BLaER1 treated with 17β-estradiol and CSF1 and Interleukin-3, amounts not matched to agents 10 nM and 100 nM (cell line): ENCODE data around the gene ATRN.
A peak's percentile ranks its signal among the peaks of the same experiment; 100 is the strongest.
"Not testable (repeated sequence)": the region's sequence is repeated elsewhere in the genome, so short reads cannot be mapped to it uniquely, and the experiment has no call there.

Experiments
- H3K27ac ChIP-seq, 11 experiments: shearing (Covaris generic); formaldehyde crosslinking; 2 replicates each; pipeline ENCODE4 v1.8.1; 2022
- H3K27me3 ChIP-seq, 11 experiments: shearing (Covaris generic); formaldehyde crosslinking; 2 replicates each; pipeline ENCODE4 v1.8.1; 2022
- H3K36me3 ChIP-seq, 11 experiments: shearing (Covaris generic); formaldehyde crosslinking; 2 replicates each; pipeline ENCODE4 v1.8.1; 2022
- H3K4me1 ChIP-seq, 10 experiments: shearing (Covaris generic); formaldehyde crosslinking; 2 replicates each; pipeline ENCODE4 v1.8.1; 2022
- H3K4me2 ChIP-seq, 11 experiments: shearing (Covaris generic); formaldehyde crosslinking; 2 replicates each; pipeline ENCODE4 v1.8.1; 2022
- H3K4me3 ChIP-seq, 10 experiments: shearing (Covaris generic); formaldehyde crosslinking; 2 replicates each; pipeline ENCODE4 v1.8.1; 2022
- H3K9ac ChIP-seq, 11 experiments: shearing (Covaris generic); formaldehyde crosslinking; 2 replicates each; pipeline ENCODE4 v1.8.1; 2022
- H3K9me3 ChIP-seq, 11 experiments: shearing (Covaris generic); formaldehyde crosslinking; replicated peaks in 1 of 11; 2 replicates each; pipeline ENCODE4 v1.8.1; 2022
- H4K20me1 ChIP-seq, 11 experiments: shearing (Covaris generic); formaldehyde crosslinking; 2 replicates each; pipeline ENCODE4 v1.8.1; 2022
- Cebpa-rat ChIP-seq, 11 experiments: shearing (Covaris generic); IDR thresholded peaks; 2 replicates each; pipeline ENCODE4 v1.8.1; 2022

The ATRN gene

DNA sequence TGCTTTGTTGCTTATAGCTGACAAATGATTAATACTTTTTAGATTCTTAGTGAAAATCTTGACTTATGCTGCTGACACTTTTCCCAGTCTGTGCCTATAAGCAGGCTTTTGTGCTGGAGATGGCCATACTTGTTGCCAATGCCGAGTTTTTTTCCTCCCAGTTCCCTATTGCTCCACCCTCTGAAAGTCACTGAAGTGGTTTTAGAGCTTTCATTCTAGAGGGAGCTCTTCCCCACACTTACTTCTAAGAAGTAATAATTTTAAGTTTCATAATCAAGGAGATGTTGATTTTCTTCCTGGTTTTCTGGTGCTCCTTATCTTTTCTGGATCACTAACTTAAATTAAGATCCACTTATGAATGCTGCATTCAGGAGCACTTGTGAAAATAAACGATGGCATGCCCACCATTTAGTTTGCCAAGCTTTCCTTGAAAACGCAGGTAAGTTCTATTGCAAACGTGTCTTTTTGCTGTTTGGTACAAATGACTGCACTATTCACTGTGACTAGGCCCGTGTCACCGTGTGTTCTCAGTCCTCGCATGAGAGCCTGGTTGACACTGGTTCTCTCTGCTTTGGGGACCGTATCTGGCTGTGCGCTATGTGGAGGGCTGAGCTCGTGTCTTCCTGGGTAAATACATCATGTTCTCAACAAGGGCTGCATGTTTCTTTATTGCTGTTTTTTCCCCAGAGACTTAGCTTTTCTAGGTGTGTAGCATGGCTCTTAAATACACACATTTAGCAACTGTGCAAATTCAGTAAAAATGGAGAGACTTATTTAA lies 142.2 kb downstream of the ATRN start:
- H3K36me3 ChIP-seq = peaks cover 6 to 58% (median 15%) of the 10 kb centered on the region in 11 experiments; a peak in 12 of 22 replicates
- peaks cover 33 to 57% (median 49%) of the 10 kb centered on the region in 10 experiments for H3K4me1 ChIP-seq
- no peaks in the 10 kb centered on the region for H4K20me1 ChIP-seq
- no peaks in the 10 kb centered on the region for H3K27me3 ChIP-seq
- peak overlapping the region; percentile 28 to 88 (median 68) for H3K4me2 ChIP-seq
- H3K9ac ChIP-seq = peak overlapping the region in 1 of 11 experiments; percentile 18; a peak in 1 of 22 replicates
- H3K9me3 ChIP-seq = no peaks in the 10 kb centered on the region
- TF ChIP-seq Cebpa-rat (IDR thresholded peaks at IDR 0.05) = no peak
- H3K4me3 ChIP-seq = no peak overlapping the region
- H3K27ac ChIP-seq = peak overlapping the region in 6 of 11 experiments; percentile 1 to 56 (median 32); a peak in 6 of 22 replicates

DNA sequence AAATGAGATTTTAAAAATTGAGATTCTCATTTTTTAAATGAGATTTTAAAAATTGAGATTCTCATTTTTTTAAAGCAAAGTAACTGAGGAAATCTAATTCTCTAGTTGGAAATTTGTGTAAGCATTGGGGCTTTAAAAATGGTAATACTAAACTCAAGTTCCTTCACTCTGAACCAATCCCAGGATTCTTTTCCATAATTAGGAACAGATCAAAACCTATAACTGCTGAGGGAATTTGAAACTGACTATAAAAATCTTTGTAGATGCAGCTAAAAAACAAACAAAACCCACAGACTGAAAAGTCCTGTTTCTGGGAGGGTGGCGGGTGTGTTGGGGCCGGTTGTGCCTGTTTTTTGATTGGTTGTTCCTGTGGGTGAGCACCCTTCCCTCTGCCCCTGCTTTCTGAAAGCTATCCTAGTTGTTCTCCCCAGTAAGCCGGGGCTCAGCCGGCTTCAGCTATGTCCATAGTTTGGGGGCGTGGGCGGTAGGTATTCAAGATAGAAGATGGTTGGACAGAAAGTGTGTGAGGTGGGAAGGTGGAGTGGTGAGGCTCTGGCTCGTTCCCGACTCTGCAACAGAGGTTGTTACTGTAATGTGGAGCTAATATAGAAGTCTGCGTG lies 143.1 kb downstream of the ATRN start:
- Histone ChIP-seq H3K9me3 (no peaks in the 10 kb centered on the region), H3K27me3 (no peaks in the 10 kb centered on the region), H3K27ac (peak overlapping the region in 9 of 11 experiments; percentile 33 to 83 (median 68); a peak in 17 of 22 replicates), H3K9ac (peak overlapping the region; percentile 32 to 77 (median 56); a peak in 20 of 22 replicates), H3K4me3 (peak overlapping the region in 8 of 10 experiments; percentile 1 to 42 (median 19); a peak in 10 of 20 replicates), H3K36me3 (peaks cover 0 to 57% (median 15%) of the 10 kb centered on the region in 11 experiments; a peak in 13 of 22 replicates), H3K4me1 (peaks cover 33 to 59% (median 51%) of the 10 kb centered on the region in 10 experiments), H4K20me1 (no peaks in the 10 kb centered on the region), H3K4me2 (peak overlapping the region; percentile 75 to 92 (median 84))
- no peak for TF ChIP-seq Cebpa-rat (IDR thresholded peaks at IDR 0.05)

DNA sequence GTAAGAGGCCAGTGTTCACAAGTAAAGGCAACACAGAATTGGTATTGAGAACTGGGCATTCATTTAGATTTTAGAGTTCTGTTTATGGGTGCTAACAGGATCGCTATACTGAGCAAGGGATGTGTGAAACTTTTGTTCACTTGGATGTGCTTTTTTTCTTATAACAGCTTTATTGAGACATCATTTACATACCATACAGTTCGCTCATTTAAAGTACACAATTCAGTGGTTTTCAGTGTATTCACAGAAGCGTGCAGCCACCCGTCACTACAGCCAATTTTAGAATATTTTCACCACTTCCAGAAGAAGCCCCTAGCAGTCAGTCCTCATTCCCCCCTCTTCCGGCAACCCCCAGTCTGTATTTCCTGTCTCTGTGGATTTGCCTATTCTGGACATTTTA lies 143.6 kb downstream of the ATRN start:
- H3K4me2 ChIP-seq = peak overlapping the region; percentile 75 to 92 (median 84)
- H3K27ac ChIP-seq = peak overlapping the region in 9 of 11 experiments; percentile 33 to 83 (median 68); a peak in 17 of 22 replicates
- H3K36me3 ChIP-seq = peaks cover 0 to 56% (median 15%) of the 10 kb centered on the region in 11 experiments; a peak in 13 of 22 replicates
- no peak for TF ChIP-seq Cebpa-rat (IDR thresholded peaks at IDR 0.05)
- H4K20me1 ChIP-seq = no peaks in the 10 kb centered on the region
- H3K4me3 ChIP-seq = peak overlapping the region in 8 of 10 experiments; percentile 1 to 42 (median 19); a peak in 9 of 20 replicates
- H3K27me3 ChIP-seq = no peaks in the 10 kb centered on the region
- H3K4me1 ChIP-seq = peaks cover 33 to 59% (median 51%) of the 10 kb centered on the region in 10 experiments
- H3K9ac ChIP-seq = peak overlapping the region; percentile 32 to 77 (median 56); a peak in 18 of 22 replicates
- H3K9me3 ChIP-seq = no peaks in the 10 kb centered on the region

DNA sequence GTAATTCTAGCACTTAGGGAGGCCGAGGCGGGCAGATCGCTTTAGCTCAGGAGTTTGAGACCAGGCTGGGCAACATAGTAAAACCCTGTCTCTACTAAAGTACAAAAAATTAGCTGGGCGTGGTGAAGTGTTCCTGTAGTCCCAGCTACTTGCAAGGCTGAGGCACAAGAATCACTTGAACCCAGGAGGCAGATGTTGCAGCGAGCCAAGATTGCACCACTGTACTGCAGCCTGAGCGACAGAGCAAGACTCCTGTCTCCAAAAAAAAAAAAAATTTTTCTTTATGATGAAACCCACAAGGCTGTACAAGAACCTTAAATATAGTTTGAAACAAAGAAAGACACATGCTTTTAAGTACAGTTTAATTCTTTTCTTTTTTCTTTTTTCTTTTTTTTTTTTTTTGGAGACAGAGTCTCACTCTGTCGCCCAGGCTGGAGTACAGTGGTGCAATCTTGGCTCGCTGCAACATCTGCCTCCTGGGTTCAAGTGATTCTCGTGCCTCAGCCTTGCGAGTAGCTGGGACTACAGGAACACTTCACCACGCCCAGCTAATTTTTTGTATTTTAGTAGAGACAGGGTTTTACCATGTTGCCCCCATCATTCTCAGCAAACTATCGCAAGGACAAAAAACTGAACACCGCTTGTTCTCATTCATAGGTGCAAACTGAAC lies 144.5 kb downstream of the ATRN start:
- not testable (repeated sequence) for H3K9me3 ChIP-seq, H4K20me1 ChIP-seq, H3K27me3 ChIP-seq
- Histone ChIP-seq H3K27ac (peak overlapping the region in 9 of 11 experiments; percentile 33 to 83 (median 68); a peak in 16 of 22 replicates), H3K9ac (peak overlapping the region in 6 of 11 experiments; percentile 51 to 77 (median 67); a peak in 12 of 22 replicates), H3K4me2 (peak overlapping the region; percentile 75 to 92 (median 84); a peak in 21 of 22 replicates), H3K4me3 (peak overlapping the region in 2 of 10 experiments; percentile 10 to 33; a peak in 1 of 20 replicates), H3K4me1 (peaks cover 33 to 63% (median 51%) of the 10 kb centered on the region in 10 experiments), H3K36me3 (peaks cover 0 to 56% (median 14%) of the 10 kb centered on the region in 11 experiments; a peak in 13 of 22 replicates)
- TF ChIP-seq Cebpa-rat (IDR thresholded peaks at IDR 0.05) = peak in 5 of 11 experiments; percentile 42 to 89 (median 86); a peak in 8 of 22 replicates

DNA sequence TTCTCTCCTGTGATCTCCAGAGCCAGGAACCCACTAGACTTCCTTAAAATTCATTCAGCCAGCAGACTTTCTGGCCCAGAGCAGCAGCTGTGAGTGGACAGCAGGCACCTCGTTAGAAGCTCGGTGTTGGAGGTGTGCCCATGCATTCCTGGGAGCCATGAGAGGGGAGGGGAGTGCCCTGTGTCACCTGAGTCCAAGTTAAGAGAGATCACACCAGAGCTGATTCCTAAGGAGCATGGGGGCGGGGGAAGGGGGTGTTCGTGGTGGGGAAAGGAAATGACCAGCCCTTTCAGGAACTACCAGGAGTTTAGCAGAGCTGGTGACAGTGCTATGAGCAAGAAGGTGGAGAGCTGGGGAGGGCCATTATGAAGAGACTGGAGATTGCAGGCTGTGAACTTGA lies 145.4 kb downstream of the ATRN start:
- peak overlapping the region in 7 of 11 experiments; percentile 31 to 92 (median 82); a peak in 8 of 22 replicates for H3K4me2 ChIP-seq
- TF ChIP-seq Cebpa-rat (IDR thresholded peaks at IDR 0.05) = no peak
- no peak overlapping the region for H3K4me3 ChIP-seq
- peaks cover 0 to 56% (median 7%) of the 10 kb centered on the region in 11 experiments; a peak in 11 of 22 replicates for H3K36me3 ChIP-seq
- peaks cover 33 to 63% (median 51%) of the 10 kb centered on the region in 10 experiments for H3K4me1 ChIP-seq
- H3K27me3 ChIP-seq = no peaks in the 10 kb centered on the region
- H4K20me1 ChIP-seq = no peaks in the 10 kb centered on the region
- no peaks in the 10 kb centered on the region for H3K9me3 ChIP-seq
- H3K27ac ChIP-seq = peak overlapping the region in 8 of 11 experiments; percentile 12 to 83 (median 69); a peak in 15 of 22 replicates
- peak overlapping the region in 2 of 11 experiments; percentile 22 to 75; a peak in 5 of 22 replicates for H3K9ac ChIP-seq

DNA sequence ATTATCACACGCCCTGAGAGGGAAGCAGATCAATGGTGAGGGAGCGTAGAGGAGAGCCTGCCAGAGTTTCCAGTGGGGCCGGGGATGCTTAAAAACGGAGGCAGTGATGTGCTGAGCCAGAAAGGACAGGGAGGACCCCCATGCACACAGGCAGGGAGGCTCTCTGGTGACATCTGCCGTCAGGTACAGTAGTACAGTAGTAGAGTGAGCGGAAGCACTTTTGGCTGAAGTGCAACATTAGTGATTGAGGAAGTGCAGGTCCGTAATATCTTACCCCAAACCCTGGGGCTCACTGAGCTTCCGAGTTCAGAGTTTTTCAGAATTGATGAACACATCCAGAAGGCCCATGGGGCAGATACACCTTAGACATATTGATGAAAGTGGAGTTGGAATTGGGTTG lies 150.3 kb downstream of the ATRN start:
- H3K9me3 ChIP-seq = no peaks in the 10 kb centered on the region
- no peak overlapping the region for H3K4me3 ChIP-seq
- peaks cover 0 to 92% (median 7%) of the 10 kb centered on the region in 11 experiments; a peak in 13 of 22 replicates for H3K36me3 ChIP-seq
- H3K4me2 ChIP-seq = no peak overlapping the region
- H3K9ac ChIP-seq = no peak overlapping the region
- no peak for TF ChIP-seq Cebpa-rat (IDR thresholded peaks at IDR 0.05)
- no peaks in the 10 kb centered on the region for H3K27me3 ChIP-seq
- no peak overlapping the region for H3K27ac ChIP-seq
- H4K20me1 ChIP-seq = no peaks in the 10 kb centered on the region; a peak in 1 of 22 replicates
- H3K4me1 ChIP-seq = peaks cover 0 to 23% (median 12%) of the 10 kb centered on the region in 10 experiments; a peak in 15 of 20 replicates

DNA sequence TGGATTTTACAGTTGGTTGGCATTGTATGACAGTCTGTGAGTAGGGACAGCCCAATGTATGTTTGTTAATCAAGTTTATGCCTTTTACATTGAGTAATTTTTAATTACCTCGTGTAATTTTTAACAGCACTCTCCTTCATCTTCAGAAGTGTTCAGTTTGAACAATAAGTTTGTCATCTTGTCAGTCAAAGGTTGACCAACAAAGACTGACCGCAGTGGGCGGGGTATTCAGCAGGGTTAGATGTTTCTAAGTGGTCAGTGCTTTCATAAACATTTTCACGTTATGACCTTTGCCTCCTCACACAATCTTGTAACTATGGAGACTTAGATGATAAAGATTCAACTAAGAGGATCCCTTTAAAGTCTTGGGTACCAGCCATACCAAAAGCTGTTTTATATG lies 151.6 kb downstream of the ATRN start:
- H3K4me2 ChIP-seq = no peak overlapping the region
- no peaks in the 10 kb centered on the region for H3K9me3 ChIP-seq
- no peak overlapping the region for H3K9ac ChIP-seq
- H3K27ac ChIP-seq = no peak overlapping the region
- no peaks in the 10 kb centered on the region; a peak in 1 of 22 replicates for H4K20me1 ChIP-seq
- H3K4me1 ChIP-seq = peaks cover 0 to 11% (median 6%) of the 10 kb centered on the region in 10 experiments; a peak in 9 of 20 replicates
- H3K4me3 ChIP-seq = no peak overlapping the region
- no peak for TF ChIP-seq Cebpa-rat (IDR thresholded peaks at IDR 0.05)
- peaks cover 0 to 92% (median 10%) of the 10 kb centered on the region in 11 experiments; a peak in 13 of 22 replicates for H3K36me3 ChIP-seq
- H3K27me3 ChIP-seq = no peaks in the 10 kb centered on the region

DNA sequence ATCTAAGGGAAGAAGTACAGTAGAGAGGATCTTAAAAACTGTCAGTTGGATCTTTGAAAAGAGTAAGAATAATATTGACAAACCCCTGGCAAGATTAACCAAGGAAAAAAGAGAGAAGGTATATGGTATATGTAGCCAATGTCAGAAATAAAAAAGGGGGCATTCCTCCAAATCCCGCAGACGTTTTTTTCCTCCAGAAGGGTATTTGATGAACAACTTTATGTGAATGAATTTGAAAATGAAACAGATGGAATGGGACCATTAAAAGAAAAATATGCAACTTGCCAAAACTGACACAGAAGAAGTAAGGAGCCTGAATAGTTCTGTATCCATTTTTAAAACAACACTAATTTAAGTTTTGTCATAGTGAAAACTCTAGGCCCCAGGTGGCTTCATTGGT lies 156.7 kb downstream of the ATRN start:
- no peak overlapping the region for H3K4me2 ChIP-seq
- H3K9ac ChIP-seq = no peak overlapping the region
- H4K20me1 ChIP-seq = no peaks in the 10 kb centered on the region; a peak in 1 of 22 replicates
- no peaks in the 10 kb centered on the region for H3K27me3 ChIP-seq
- TF ChIP-seq Cebpa-rat (IDR thresholded peaks at IDR 0.05) = no peak
- H3K36me3 ChIP-seq = peaks cover 9 to 98% (median 28%) of the 10 kb centered on the region in 11 experiments; a peak in 17 of 22 replicates
- no peaks in the 10 kb centered on the region for H3K9me3 ChIP-seq
- no peak overlapping the region for H3K27ac ChIP-seq
- H3K4me3 ChIP-seq = no peak overlapping the region
- H3K4me1 ChIP-seq = no peaks in the 10 kb centered on the region
